Vagina (tissue), 2 donors: ENCODE data around the gene ATP5MG.

Experiments used
- CTCF ChIP-seq, 3 experiments: fragments of 450-650 bp in 2 of 3; fragments of 200-600 bp in 1 of 3; sonication (generic) in 1 of 3; IDR thresholded peaks; one replicate each; pipeline ENCODE4 v1.5.1; 2017 to 2019; ENCODE audit warnings: antibody characterized with exemption in 3 of 3, mild to moderate bottlenecking in 2 of 3, moderate library complexity in 2 of 3
- POLR2A ChIP-seq, 2 donors: fragments of 450-650 bp; IDR thresholded peaks; one replicate each; pipeline ENCODE4 v1.6.1; 2017; ENCODE audit warnings: antibody characterized with exemption in 2 of 2, mild to moderate bottlenecking in 2 of 2, moderate library complexity in 2 of 2

- TF ChIP-seq CTCF (IDR thresholded peaks at IDR 0.05) (no peak), POLR2A (IDR thresholded peaks at IDR 0.05) (no peak)
These were observed 20.8 kb upstream of the ATP5MG start for GRCh38 chr11:118380571-118380970.
